B cell (primary cell): ENCODE data around the gene LRFN5. TPM values are rescaled to one million over a fixed set of nuclear protein-coding genes. Genes with fewer than 3 reads are reported as not detected.

Experiments used
- ATAC-seq: fragments of 200-7000 bp; cut with Tn5 transposase; one replicate; pipeline ENCODE4 v1.10.0; 2021; ENCODE audit warnings: low read depth, mild to moderate bottlenecking, moderate number of reproducible peaks, moderate library complexity
- CTCF ChIA-PET: fragments of 350-600 bp; sonication (Branson Sonifier 250); formaldehyde crosslinking; loops from one replicate; lab custom pipeline; 2021; ENCODE audit warnings: antibody characterized with exemption, inconsistent platforms; lab: Charles Lee
- POLR2A ChIA-PET: fragments of 350-600 bp; sonication (Branson Sonifier 250); formaldehyde crosslinking; loops from one replicate; lab custom pipeline; 2021; ENCODE audit warnings: antibody characterized with exemption; lab: Charles Lee
- DNase-seq: peaks from one replicate; pipeline ENCODE4 v3.0.0; 2013
- H2AFZ ChIP-seq: 2 replicates; pipeline ENCODE4 v1.6.1; 2012; ENCODE audit warnings: mild to moderate bottlenecking, low read depth, low read length; ENCODE audit not compliant: insufficient read depth, poor library complexity, severe bottlenecking
- H3K27ac ChIP-seq, 2 donors: 1 replicate in 1 of 2; 2 replicates in 1 of 2; pipeline ENCODE4 v1.5.1; 2012 to 2013; ENCODE audit warnings: low read length in 2 of 2, mild to moderate bottlenecking in 2 of 2, moderate library complexity in 1 of 2
- H3K27me3 ChIP-seq, 4 experiments: fragments of 200-600 bp in 1 of 4; sonication (generic) in 1 of 4; replicated peaks in 1 of 4; 1 replicate in 2 of 4; 2 replicates in 2 of 4; pipeline versions ENCODE4 v1.6.1 to v1.7.0; 2013 to 2016; ENCODE audit warnings: low read length in 3 of 4, mild to moderate bottlenecking in 2 of 4, mixed read lengths in 1 of 4, moderate library complexity in 1 of 4; ENCODE audit not compliant: insufficient read depth in 4 of 4, control insufficient read depth in 3 of 4; ENCODE audit errors: control extremely low read depth in 1 of 4
- H3K36me3 ChIP-seq, 2 experiments: replicated peaks in 1 of 2; 1 replicate in 1 of 2; 2 replicates in 1 of 2; pipeline versions ENCODE4 v1.6.1 to v1.7.1; 2013; ENCODE audit warnings: low read length in 1 of 2; ENCODE audit not compliant: insufficient read depth in 2 of 2, control insufficient read depth in 1 of 2; ENCODE audit errors: control extremely low read depth in 1 of 2, extremely low read depth in 1 of 2
- H3K4me1 ChIP-seq, 2 donors: fragments of 200-600 bp in 1 of 2; sonication (generic) in 1 of 2; 1 replicate in 1 of 2; 2 replicates in 1 of 2; pipeline versions ENCODE4 v1.5.1 to v1.6.1; 2013 to 2017; ENCODE audit warnings: low read length in 2 of 2; ENCODE audit not compliant: control insufficient read depth in 2 of 2, insufficient read depth in 2 of 2
- H3K4me2 ChIP-seq: replicated peaks from 2 replicates; pipeline ENCODE3; 2012; ENCODE audit warnings: mild to moderate bottlenecking, low read depth, low read length; ENCODE audit not compliant: poor library complexity, severe bottlenecking
- H3K4me3 ChIP-seq, 5 experiments: fragments of 200-600 bp in 1 of 5; sonication (generic) in 1 of 5; 1 replicate in 3 of 5; 2 replicates in 2 of 5; pipeline versions ENCODE4 v1.5.1 to v1.7.0; 2011 to 2016; ENCODE audit warnings: low read length in 4 of 5, mild to moderate bottlenecking in 4 of 5, low read depth in 2 of 5, control low read depth in 1 of 5, moderate library complexity in 1 of 5; ENCODE audit not compliant: insufficient read depth in 1 of 5; ENCODE audit errors: control extremely low read depth in 1 of 5, extremely low read depth in 1 of 5
- H3K79me2 ChIP-seq: fragments of 200-600 bp; sonication (generic); one replicate; pipeline ENCODE4 v1.6.0; 2016; ENCODE audit warnings: low read length; ENCODE audit not compliant: control insufficient read depth, insufficient read depth
- H3K9ac ChIP-seq: fragments of 200-600 bp; sonication (generic); 2 replicates; pipeline ENCODE4 v1.6.1; 2017; ENCODE audit warnings: mild to moderate bottlenecking, low read length, moderate library complexity
- H3K9me3 ChIP-seq, 3 donors: one replicate each; pipeline versions ENCODE4 v1.6.1 to v1.7.1; 2013; ENCODE audit warnings: low read length in 2 of 3; ENCODE audit not compliant: control insufficient read depth in 2 of 3, insufficient read depth in 1 of 3; ENCODE audit errors: control extremely low read depth in 1 of 3
- H4K20me1 ChIP-seq: 2 replicates; pipeline ENCODE4 v1.6.0; 2012; ENCODE audit warnings: mild to moderate bottlenecking, low read length; ENCODE audit not compliant: insufficient read depth, control insufficient read depth, poor library complexity, severe bottlenecking
- H3K27ac Mint-ChIP-seq: one replicate; pipeline ENCODE4 v1.8.0; 2021; ENCODE audit warnings: mixed read lengths
- H3K27me3 Mint-ChIP-seq: one replicate; pipeline ENCODE4 v1.8.0; 2021; ENCODE audit warnings: mixed read lengths
- H3K4me1 Mint-ChIP-seq: one replicate; pipeline ENCODE4 v1.8.0; 2021; ENCODE audit warnings: mixed read lengths
- H3K4me3 Mint-ChIP-seq: one replicate; pipeline ENCODE4 v1.8.0; 2021; ENCODE audit warnings: mixed read lengths
- H3K9me3 Mint-ChIP-seq: one replicate; pipeline ENCODE4 v1.8.0; 2022; ENCODE audit warnings: mixed read lengths; ENCODE audit not compliant: insufficient read depth
- CTCF ChIP-seq: fragments of 200-600 bp; IDR thresholded peaks from one replicate; pipeline ENCODE4 v1.8.0; 2022; ENCODE audit warnings: antibody characterized with exemption, mild to moderate bottlenecking
- EZH2 ChIP-seq: IDR thresholded peaks from 2 replicates; pipeline ENCODE4 v1.6.1; 2012; ENCODE audit warnings: borderline replicate concordance, low read depth, mild to moderate bottlenecking, moderate library complexity, low read length; ENCODE audit not compliant: insufficient read depth, poor library complexity, severe bottlenecking
- WGBS: methylation state at CpG from one replicate; pipeline ENCODE4 v1.1.5; 2013; ENCODE audit warnings: missing lambda C conversion rate; ENCODE audit not compliant: insufficient coverage; 5-methylcytosine and 5-hydroxymethylcytosine counted together
- intact Hi-C: fragments of 100-400 bp; cut with micrococcal nuclease; formaldehyde crosslinking; loops from one replicate; pipeline ENCODE4 v1.10.0; 2022
- polyA plus RNA-seq: library from polyadenylated mRNA; depleted of rRNA; stranded (reverse); fragments of >200 nt; gene quantifications from 2 replicates; pipeline ENCODE4 v1.2.3, GENCODE V29; 2012
- total RNA-seq, 2 donors: library from RNA; stranded (reverse); fragments of 120-200 nt in 1 of 2; gene quantifications; 1 replicate in 1 of 2; 2 replicates in 1 of 2; pipeline versions ENCODE4 v1.2.3 to v1.2.4, GENCODE V29; 2013 to 2022

Gene LRFN5
- total and polyA plus RNA-seq, 2 donors (not counting 1 experiment from before 2014, with no cell fraction given), result 0.30 TPM; not detected in 1

- Mint-ChIP-seq H3K4me1 (no peaks in the 10 kb centered on the region), H3K4me3 (no peak overlapping the region), H3K9me3 (no peaks in the 10 kb centered on the region), H3K27me3 (no peaks in the 10 kb centered on the region), H3K27ac (no peak overlapping the region)
- POLR2A ChIA-PET, result no interaction called here
- H3K27me3 ChIP-seq, result no peaks in the 10 kb centered on the region
- intact Hi-C loops, result no loop called here
- no peak for ATAC-seq
- H3K79me2 ChIP-seq, result no peaks in the 10 kb centered on the region
- no peaks in the 10 kb centered on the region for H3K9me3 ChIP-seq
- no peaks in the 10 kb centered on the region for H3K36me3 ChIP-seq
- H4K20me1 ChIP-seq, result no peaks in the 10 kb centered on the region
- WGBS, result 96% methylated on average over 4 of the region's 5 CpGs
- no peak overlapping the region for H2AFZ ChIP-seq
- no peak overlapping the region for H3K4me3 ChIP-seq
- no peak overlapping the region for H3K27ac ChIP-seq
- H3K9ac ChIP-seq, result no peak overlapping the region
- no peaks in the 10 kb centered on the region for H3K4me1 ChIP-seq
- CTCF ChIA-PET, result no interaction called here
- no peak for DNase-seq
- no peak for TF ChIP-seq CTCF
- TF ChIP-seq EZH2, result no peak
- no peak overlapping the region for H3K4me2 ChIP-seq
Observed at GRCh38 chr14:41766772-41767171, 160.1 kb downstream of the LRFN5 start.

GRCh38 chr14:41773536-41774279 lies 167.0 kb downstream of the LRFN5 start:
- H3K79me2 ChIP-seq, result no peaks in the 10 kb centered on the region
- no peaks in the 10 kb centered on the region for H3K4me1 ChIP-seq
- no peaks in the 10 kb centered on the region for H3K36me3 ChIP-seq
- peaks cover 2% of the 10 kb centered on the region for H3K9me3 Mint-ChIP-seq
- no peak overlapping the region for H3K27ac Mint-ChIP-seq
- TF ChIP-seq EZH2 (no peak), CTCF (no peak)
- H3K9ac ChIP-seq, result no peak overlapping the region
- ATAC-seq (no peak), DNase-seq (no peak)
- no peaks in the 10 kb centered on the region for H4K20me1 ChIP-seq
- no peak overlapping the region for H3K27ac ChIP-seq
- intact Hi-C loops, result no loop called here
- ChIA-PET POLR2A (no interaction called here), CTCF (no interaction called here)
- H3K4me3 ChIP-seq, result no peak overlapping the region
- H3K4me3 Mint-ChIP-seq, result no peak overlapping the region
- no peak overlapping the region for H3K4me2 ChIP-seq
- H3K27me3 Mint-ChIP-seq, result no peaks in the 10 kb centered on the region
- no CpG with 5 or more reads among the region's 1 CpG for WGBS
- H2AFZ ChIP-seq, result no peak overlapping the region
- H3K27me3 ChIP-seq, result no peaks in the 10 kb centered on the region
- peaks cover 0 to 1% (median 0%) of the 10 kb centered on the region in 3 donors for H3K9me3 ChIP-seq
- no peaks in the 10 kb centered on the region for H3K4me1 Mint-ChIP-seq
